ENCODE data around the gene IGFN1. TPM values are rescaled to one million over a fixed set of nuclear protein-coding genes. Genes with fewer than 3 reads are reported as not detected.

The IGFN1 gene
- total and polyA plus RNA-seq, 2 of the 4 experiments (the other 2 are of a cell fraction): 0.05 TPM; not detected in 1

GRCh38 chr1:201258763-201259230, 68.2 kb downstream of the IGFN1 start:
- Histone ChIP-seq H3K9ac (ENCODE audit: low read depth, low read length) (no peak overlapping the region), H2AK5ac (ENCODE audit: low read depth, low read length) (no peak overlapping the region), H3K56ac (ENCODE audit: extremely low read depth, insufficient read depth, low read length) (no peak overlapping the region), H4K20me1 (ENCODE audit: insufficient read depth, low read length) (no peaks in the 10 kb centered on the region), H3K4ac (ENCODE audit: low read depth, low read length) (no peak overlapping the region), H3K79me1 (ENCODE audit: low read depth in 1 of 2, low read length in 2 of 2) (no peaks in the 10 kb centered on the region), H3K14ac (replicated peaks; ENCODE audit: low read depth, low read length) (no peak overlapping the region), H2BK15ac (ENCODE audit: low read depth, low read length) (no peak overlapping the region), H2AK9ac (replicated peaks; ENCODE audit: low read depth, low read length, poor library complexity) (peak overlapping the region; percentile 55), H2BK5ac (ENCODE audit: low read depth, low read length, poor library complexity, severe bottlenecking) (no peak overlapping the region), H3K36me3 (ENCODE audit: control insufficient read depth, insufficient read depth, low read length) (no peaks in the 10 kb centered on the region), H3K9me1 (ENCODE audit: insufficient read depth, low read length) (0 out of 2 replicates have a peak, but pooled peaks cover 5% of the 10 kb centered on the region), H3K4me3 (ENCODE audit: insufficient read depth, low read depth, low read length) (no peak overlapping the region), H2BK20ac (ENCODE audit: low read depth, low read length) (no peak overlapping the region), H3K23ac (ENCODE audit: low read depth, low read length) (no peak overlapping the region), H4K91ac (ENCODE audit: insufficient read depth, low read depth, low read length) (no peak overlapping the region), H3K27me3 (ENCODE audit: control insufficient read depth, insufficient read depth, low read length) (peaks cover 2% of the 10 kb centered on the region; the same call in 1 of the 2 replicates), H3K4me2 (ENCODE audit: low read depth, low read length) (no peak overlapping the region), H2BK120ac (ENCODE audit: low read depth, low read length) (no peak overlapping the region), H3K4me1 (ENCODE audit: control insufficient read depth, insufficient read depth, low read length) (peaks cover 6% of the 10 kb centered on the region), H3K18ac (ENCODE audit: low read depth, low read length) (no peak overlapping the region), H3K9me3 (ENCODE audit: control insufficient read depth, insufficient read depth, low read length) (no peaks in the 10 kb centered on the region), H2AFZ (replicated peaks; ENCODE audit: low read length, poor library complexity) (no peak overlapping the region), H4K8ac (ENCODE audit: low read depth in 2 of 2, low read length in 2 of 2) (no peak overlapping the region), H4K5ac (ENCODE audit: low read depth, low read length) (no peak overlapping the region), H3K27ac (ENCODE audit: insufficient read depth, low read length) (no peak overlapping the region)
- ChIA-PET POLR2A (ENCODE audit: unreplicated experiment) (no interaction called here), CTCF (no interaction called here)
- no peak for DNase-seq
- no TSS peak for BruUV-seq (replicated peaks)
- dilution Hi-C loops (cut with HindIII; ENCODE audit: low sequenced_read_pairs, unreplicated experiment): no loop called here
- ATAC-seq (ENCODE audit: low read depth): no peak
- 93% methylated on average over 8 of the region's 14 CpGs; no CpG with 5 or more reads in 1 of the 2 experiments for WGBS, 2 experiments (ENCODE audit: extremely low coverage in 2 of 2, insufficient read length in 1 of 2)
- intact Hi-C loops (cut with micrococcal nuclease): no loop called here
- in situ Hi-C loops (cut with MboI; ENCODE audit: low sequenced_read_pairs): no loop called here
- TF ChIP-seq CEBPB (IDR thresholded peaks at IDR 0.05; ENCODE audit: low read depth, low read length): no peak
- no peak for TF ChIP-seq RCOR1 (IDR thresholded peaks at IDR 0.05; ENCODE audit: insufficient replicate concordance, low read length)
- no peak for TF ChIP-seq MXI1 (IDR thresholded peaks at IDR 0.05; ENCODE audit: borderline replicate concordance, low read depth, low read length)
- no peak for TF ChIP-seq RFX5 (IDR thresholded peaks at IDR 0.05; ENCODE audit: low read depth, low read length)
- TF ChIP-seq POLR2A (IDR thresholded peaks at IDR 0.05; ENCODE audit: low read depth, low read length): no peak
- TF ChIP-seq CTCF (conservative IDR thresholded peaks at IDR 0.05; ENCODE audit: low read depth, low read length): no peak
- TF ChIP-seq ELK1 (IDR thresholded peaks at IDR 0.05; ENCODE audit: borderline replicate concordance, low read depth, low read length): no peak
- no peak for TF ChIP-seq RAD21 (IDR thresholded peaks at IDR 0.05; ENCODE audit: low read length)
- no peak for TF ChIP-seq FOS (IDR thresholded peaks at IDR 0.05; ENCODE audit: low read depth, low read length)
- no peak for TF ChIP-seq BHLHE40 (IDR thresholded peaks at IDR 0.05; ENCODE audit: low read depth, low read length)
- no peak for TF ChIP-seq SMC3 (IDR thresholded peaks at IDR 0.05; ENCODE audit: low read depth, low read length)
- TF ChIP-seq NFE2L2 (IDR thresholded peaks at IDR 0.05; ENCODE audit: low read depth, low read length): no peak
- TF ChIP-seq MAFK (IDR thresholded peaks at IDR 0.05; ENCODE audit: low read depth, low read length): no peak
- TF ChIP-seq USF2 (IDR thresholded peaks at IDR 0.05; ENCODE audit: low read depth, low read length): no peak
- no peak for TF ChIP-seq MAZ (IDR thresholded peaks at IDR 0.05; ENCODE audit: borderline replicate concordance, low read depth, low read length)
- no peak for TF ChIP-seq CHD1 (IDR thresholded peaks at IDR 0.05; ENCODE audit: low read depth, low read length)
